IMR-90 (cell line): Measurements from ENCODE around the gene AMD1. TPM values are rescaled to one million over a fixed set of nuclear protein-coding genes. Genes with fewer than 3 reads are reported as not detected.

ENCODE experiments used
- ATAC-seq: fragments of 200-7000 bp; cut with Tn5 transposase; 2 replicates; pipeline ENCODE4 v1.9.1; 2020; ENCODE audit warnings: low read depth, mild to moderate bottlenecking, moderate library complexity
- Bru-seq: library from RNA; stranded (reverse); fragments of 400-500 nt; gene quantifications from one replicate; lab custom pipeline; 2021; lab: Mats Ljungman, UMichigan
- BruChase-seq, 2 experiments: library from RNA; stranded (reverse); fragments of 400-500 nt; gene quantifications; one replicate each; lab custom pipeline; 2021; lab: Mats Ljungman, UMichigan
- BruUV-seq: library from RNA; stranded (reverse); fragments of 400-500 nt; replicated peaks from 2 replicates; lab custom pipeline; 2021; lab: Mats Ljungman, UMichigan
- CTCF ChIA-PET: fragments of 300-600 bp; formaldehyde crosslinking; extraction: SDS; loops from one replicate; lab custom pipeline; 2021; ENCODE audit warnings: antibody characterized with exemption; lab: Yijun Ruan, JAX
- POLR2A ChIA-PET: fragments of 300-600 bp; sonication (Branson Sonifier 250); formaldehyde crosslinking; loops from one replicate; lab custom pipeline; 2022; ENCODE audit warnings: antibody characterized with exemption; ENCODE audit not compliant: unreplicated experiment; lab: Charles Lee
- DNase-seq: peaks from one replicate; pipeline ENCODE4 v3.0.0; 2013
- H2AFZ ChIP-seq: replicated peaks from 2 replicates; pipeline ENCODE3; 2013; ENCODE audit warnings: low read length, mild to moderate bottlenecking; ENCODE audit not compliant: poor library complexity
- H2AK5ac ChIP-seq: 2 replicates; pipeline ENCODE4 v1.6.1; 2013; ENCODE audit warnings: low read depth, low read length, inconsistent platforms
- H2AK9ac ChIP-seq: replicated peaks from 2 replicates; pipeline ENCODE3; 2013; ENCODE audit warnings: mild to moderate bottlenecking, low read depth, low read length, moderate library complexity; ENCODE audit not compliant: poor library complexity
- H2BK120ac ChIP-seq: 2 replicates; pipeline ENCODE4 v1.6.1; 2013; ENCODE audit warnings: low read depth, low read length, inconsistent platforms
- H2BK15ac ChIP-seq: 3 replicates; pipeline ENCODE4 v1.6.1; 2013; ENCODE audit warnings: low read depth, low read length, inconsistent platforms
- H2BK20ac ChIP-seq: 2 replicates; pipeline ENCODE4 v1.6.1; 2013; ENCODE audit warnings: low read depth, mild to moderate bottlenecking, inconsistent platforms, low read length, moderate library complexity
- H2BK5ac ChIP-seq: 2 replicates; pipeline ENCODE4 v1.6.1; 2013; ENCODE audit warnings: mild to moderate bottlenecking, low read depth, low read length, inconsistent platforms; ENCODE audit not compliant: poor library complexity, severe bottlenecking
- H3K14ac ChIP-seq: replicated peaks from 2 replicates; pipeline ENCODE4 v1.6.1; 2013; ENCODE audit warnings: low read depth, low read length, inconsistent platforms
- H3K18ac ChIP-seq: 2 replicates; pipeline ENCODE4 v1.6.1; 2013; ENCODE audit warnings: low read depth, low read length, control low read depth
- H3K23ac ChIP-seq: 2 replicates; pipeline ENCODE4 v1.6.1; 2013; ENCODE audit warnings: low read depth, low read length, inconsistent platforms
- H3K27ac ChIP-seq: 2 replicates; pipeline ENCODE4 v1.5.1; 2013; ENCODE audit warnings: mild to moderate bottlenecking, control low read depth, low read length; ENCODE audit not compliant: insufficient read depth
- H3K27me3 ChIP-seq: 2 replicates; pipeline ENCODE4 v1.6.1; 2013; ENCODE audit warnings: low read length; ENCODE audit not compliant: control insufficient read depth, insufficient read depth
- H3K36me3 ChIP-seq: 2 replicates; pipeline ENCODE4 v1.6.1; 2013; ENCODE audit warnings: low read length, mixed read lengths; ENCODE audit not compliant: control insufficient read depth, insufficient read depth
- H3K4ac ChIP-seq: 2 replicates; pipeline ENCODE4 v1.6.1; 2013; ENCODE audit warnings: low read depth, low read length, inconsistent platforms
- H3K4me1 ChIP-seq: 2 replicates; pipeline ENCODE4 v1.6.1; 2013; ENCODE audit warnings: low read length, mixed read lengths; ENCODE audit not compliant: control insufficient read depth, insufficient read depth
- H3K4me2 ChIP-seq: 2 replicates; pipeline ENCODE4 v1.6.1; 2013; ENCODE audit warnings: low read depth, mild to moderate bottlenecking, control low read depth, low read length, moderate library complexity
- H3K4me3 ChIP-seq: 2 replicates; pipeline ENCODE4 v1.5.1; 2013; ENCODE audit warnings: low read depth, mild to moderate bottlenecking, control low read depth, low read length, moderate library complexity; ENCODE audit not compliant: insufficient read depth
- H3K56ac ChIP-seq: 2 replicates; pipeline ENCODE4 v1.6.1; 2013; ENCODE audit warnings: low read length, inconsistent platforms; ENCODE audit not compliant: insufficient read depth; ENCODE audit errors: extremely low read depth
- H3K79me1 ChIP-seq, 2 experiments: 2 replicates each; pipeline ENCODE4 v1.6.1; 2013; ENCODE audit warnings: low read length in 2 of 2, inconsistent platforms in 1 of 2, low read depth in 1 of 2
- H3K9ac ChIP-seq: 2 replicates; pipeline ENCODE4 v1.6.1; 2013; ENCODE audit warnings: low read depth, low read length, control low read depth
- H3K9me1 ChIP-seq: 2 replicates; pipeline ENCODE4 v1.6.1; 2013; ENCODE audit warnings: low read length, inconsistent platforms; ENCODE audit not compliant: insufficient read depth
- H3K9me3 ChIP-seq: 2 replicates; pipeline ENCODE4 v1.6.1; 2013; ENCODE audit warnings: low read length; ENCODE audit not compliant: control insufficient read depth, insufficient read depth
- H4K20me1 ChIP-seq: 2 replicates; pipeline ENCODE4 v1.6.1; 2013; ENCODE audit warnings: low read length, inconsistent platforms; ENCODE audit not compliant: insufficient read depth
- H4K5ac ChIP-seq: 2 replicates; pipeline ENCODE4 v1.6.1; 2013; ENCODE audit warnings: mild to moderate bottlenecking, low read depth, low read length, control low read depth
- H4K8ac ChIP-seq, 2 experiments: 2 replicates each; pipeline ENCODE4 v1.6.1; 2013; ENCODE audit warnings: low read depth in 2 of 2, low read length in 2 of 2, control low read depth in 1 of 2, inconsistent platforms in 1 of 2
- H4K91ac ChIP-seq: 2 replicates; pipeline ENCODE4 v1.6.1; 2013; ENCODE audit warnings: low read depth, low read length, inconsistent platforms; ENCODE audit not compliant: insufficient read depth
- BHLHE40 ChIP-seq: fragments of 150-350 bp; IDR thresholded peaks from 2 replicates; pipeline ENCODE4 v1.6.1; 2016; ENCODE audit warnings: mild to moderate bottlenecking, low read depth, low read length
- CTCF ChIP-seq: conservative IDR thresholded peaks from 2 replicates; pipeline ENCODE4 v1.5.1; 2012; ENCODE audit warnings: mild to moderate bottlenecking, low read depth, low read length, improper control_type of control experiment
- MAFK ChIP-seq: IDR thresholded peaks from 2 replicates; pipeline ENCODE4 v1.6.1; 2012; ENCODE audit warnings: low read depth, low read length, improper control_type of control experiment
- MAZ ChIP-seq: IDR thresholded peaks from 2 replicates; pipeline ENCODE4 v1.6.1; 2012; ENCODE audit warnings: low read depth, mild to moderate bottlenecking, low read length, improper control_type of control experiment, moderate library complexity, borderline replicate concordance
- MXI1 ChIP-seq: IDR thresholded peaks from 2 replicates; pipeline ENCODE4 v1.6.1; 2012; ENCODE audit warnings: low read depth, mild to moderate bottlenecking, low read length, moderate library complexity, borderline replicate concordance
- RFX5 ChIP-seq: IDR thresholded peaks from 2 replicates; pipeline ENCODE4 v1.8.0; 2012; ENCODE audit warnings: low read depth, mild to moderate bottlenecking, low read length, moderate library complexity
- SMC3 ChIP-seq: fragments of 150-350 bp; IDR thresholded peaks from 2 replicates; pipeline ENCODE4 v1.6.1; 2016; ENCODE audit warnings: low read depth, mild to moderate bottlenecking, antibody characterized with exemption, low read length, moderate library complexity
- USF2 ChIP-seq: fragments of 150-350 bp; IDR thresholded peaks from 2 replicates; pipeline ENCODE4 v1.6.1; 2017; ENCODE audit warnings: mild to moderate bottlenecking, antibody characterized with exemption, low read length, low read depth
- WGBS, 2 experiments: methylation state at CpG; one replicate each; pipeline versions ENCODE4 v1.1.5 to v1.1.7; 2013; ENCODE audit warnings: missing lambda C conversion rate in 2 of 2; ENCODE audit not compliant: insufficient read length in 1 of 2; ENCODE audit errors: extremely low coverage in 2 of 2; 5-methylcytosine and 5-hydroxymethylcytosine counted together
- dilution Hi-C: fragments of 300-500 bp; cut with HindIII; formaldehyde crosslinking; loops from one replicate; pipeline ENCODE4 v1.14.3; 2018; ENCODE audit warnings: low sequenced_read_pairs; ENCODE audit not compliant: unreplicated experiment
- in situ Hi-C: fragments of 300-500 bp; cut with MboI; formaldehyde crosslinking; loops from 3 replicates; pipeline ENCODE4 v1.14.3; 2019; ENCODE audit warnings: low sequenced_read_pairs, inconsistent platforms, mixed read lengths
- intact Hi-C: fragments of 100-400 bp; cut with micrococcal nuclease; formaldehyde crosslinking; loops from 2 replicates; pipeline ENCODE4 v1.10.0; 2022
- long read RNA-seq: library from polyadenylated mRNA; unstranded; transcript quantifications from one replicate; pipeline ENCODE4 v2.0.0, GENCODE V29; 2021; ENCODE audit not compliant: unreplicated experiment
- polyA plus RNA-seq, 3 experiments: library from polyadenylated mRNA; depleted of rRNA; stranded (reverse); fragments of >200 nt; gene quantifications; 2 replicates each; pipeline ENCODE4 v1.2.3, GENCODE V29; 2012; ENCODE audit warnings: low replicate concordance in 1 of 3
- total RNA-seq: library from RNA; depleted of rRNA; stranded (reverse); fragments of >200 nt; gene quantifications from 2 replicates; pipeline ENCODE4 v1.2.3, GENCODE V29; 2012; rRNA removed

The AMD1 gene
- total RNA-seq = 65.8 and 117 TPM in 2 replicates
- polyA plus RNA-seq (2012; rRNA removed) = 32.2 TPM in 2 replicates
- polyA plus RNA-seq (2012; cell fraction: cytosol; rRNA removed) = 3.7 and 14.1 TPM in 2 replicates
- 1.5 and 17.5 TPM in 2 replicates for polyA plus RNA-seq (2012; cell fraction: nucleus; rRNA removed; ENCODE audit: low replicate concordance)
- Bru-seq, nascent RNA = percentile 96 among the genes with signal in this experiment
- percentile 84 among the genes with signal in this experiment for BruChase-seq, experiment 1, labeled RNA remaining after a 6-hour chase
- BruChase-seq, experiment 2, labeled RNA remaining after a 2-hour chase = percentile 94 among the genes with signal in this experiment
- long read RNA-seq, transcript AMD1-204 (9 exons, 3,438 nt) = major isoform, 78 of 91 reads
- long read RNA-seq, partial matches to known transcripts = 1 of 91 reads
- long read RNA-seq, other reads (novel, unspliced or antisense) = 9 of 91 reads

GRCh38 chr6:110873981-110874879 is at the start of gene AMD1:
Gene AMD1, plus strand, starts transcription at chr6:110874785. Its CDS starts 321 bp downstream, at chr6:110875106.
- intact Hi-C loops = loop anchor here (1.0 to 2.0 kb wide), 2 partner anchors 59 to 71 kb away; partner anchors contain the start of gene CDK19
- TF ChIP-seq MAFK = peak; percentile 11; the same call in 1 of the 2 replicates
- no peak for TF ChIP-seq USF2
- TF ChIP-seq BHLHE40 = 0 out of 2 replicates have a peak, but pooled peaks have one; percentile 38
- TF ChIP-seq MAZ = peak; percentile 78
- TF ChIP-seq CTCF = no peak
- TF ChIP-seq MXI1 = peak; percentile 86
- peak; percentile 76 for TF ChIP-seq RFX5
- peak; percentile 5; the same call in 1 of the 2 replicates for TF ChIP-seq SMC3

More at GRCh38 chr6:110873981-110874879, at the start of gene AMD1:
- POLR2A ChIA-PET = interaction anchor here (0.6 to 1.7 kb wide), 13 partner anchors 10 to 996 kb away, joined by 3 to 8 read pairs (median 3); partner anchors contain the start of gene CDK19
- Histone ChIP-seq H3K14ac (peak within 1 kb of the TSS; percentile 95), H2AK5ac (peak within 1 kb of the TSS; percentile 57; the same call in 1 of the 2 replicates), H3K9me3 (no peaks in the 10 kb centered on the region), H2BK15ac (peak within 1 kb of the TSS; percentile 53; the same call in 2 of the 3 replicates), H3K23ac (peak within 1 kb of the TSS; percentile 92), H3K9me1 (0 out of 2 replicates have a peak, but pooled peaks cover 3% of the 10 kb centered on the region), H3K18ac (peak within 1 kb of the TSS; percentile 76), H3K9ac (peak within 1 kb of the TSS; percentile 88), H2BK5ac (peak within 1 kb of the TSS; percentile 75), H4K20me1 (peaks cover 43% of the 10 kb centered on the region), H2BK20ac (peak within 1 kb of the TSS; percentile 32; the same call in 1 of the 2 replicates), H3K4me3 (peak within 1 kb of the TSS; percentile 66), H3K27ac (peak within 1 kb of the TSS; percentile 92), H3K27me3 (no peaks in the 10 kb centered on the region), H3K56ac (peak within 1 kb of the TSS; percentile 95), H2AFZ (peak within 1 kb of the TSS; percentile 95), H3K4me2 (peak within 1 kb of the TSS; percentile 89), H3K4ac (peak within 1 kb of the TSS; percentile 95), H2BK120ac (peak within 1 kb of the TSS; percentile 86), H3K4me1 (peaks cover 1% of the 10 kb centered on the region; the same call in 1 of the 2 replicates), H2AK9ac (peak within 1 kb of the TSS; percentile 90), H4K8ac (peak within 1 kb of the TSS; percentile 61 to 88), H3K36me3 (no peaks in the 10 kb centered on the region), H4K5ac (peak within 1 kb of the TSS; percentile 61), H4K91ac (peak within 1 kb of the TSS; percentile 60), H3K79me1 (peaks cover 0 to 14% of the 10 kb centered on the region in 2 experiments; a peak in 3 of 4 replicates)
- 1% methylated on average over 24 of the region's 59 CpGs; no CpG with 5 or more reads in 1 of the 2 experiments for WGBS, 2 experiments
- in situ Hi-C loops = no loop called here
- no TSS peak for BruUV-seq
- CTCF ChIA-PET = interaction anchor here (0.6 to 0.8 kb wide), 4 partner anchors 84 to 245 kb away, joined by 3 to 4 read pairs (median 3); no protein-coding TSS in a partner anchor
- dilution Hi-C loops = no loop called here
- peak; percentile 71 for ATAC-seq
- DNase-seq = peak; percentile 98
